LNCaP clone FGC (cell line): ENCODE measurements around the gene WDFY3.

Experiments
- DNase-seq: peaks from one replicate; pipeline ENCODE4 v3.0.0-alpha.2; 2011; ENCODE audit warnings: low read depth
- H3K4me3 ChIP-seq: 2 replicates; pipeline ENCODE4 v1.5.1; 2011; ENCODE audit warnings: mild to moderate bottlenecking, low read depth, low read length, control low read depth
- TF ChIP-seq, protein P1 (sequence below): IDR thresholded peaks from 2 replicates; pipeline ENCODE4 v1.5.1; 2012; ENCODE audit warnings: mild to moderate bottlenecking; ENCODE audit not compliant: control insufficient read depth, insufficient read depth; ENCODE audit errors: extremely low read depth

WDFY3 gene

DNA sequence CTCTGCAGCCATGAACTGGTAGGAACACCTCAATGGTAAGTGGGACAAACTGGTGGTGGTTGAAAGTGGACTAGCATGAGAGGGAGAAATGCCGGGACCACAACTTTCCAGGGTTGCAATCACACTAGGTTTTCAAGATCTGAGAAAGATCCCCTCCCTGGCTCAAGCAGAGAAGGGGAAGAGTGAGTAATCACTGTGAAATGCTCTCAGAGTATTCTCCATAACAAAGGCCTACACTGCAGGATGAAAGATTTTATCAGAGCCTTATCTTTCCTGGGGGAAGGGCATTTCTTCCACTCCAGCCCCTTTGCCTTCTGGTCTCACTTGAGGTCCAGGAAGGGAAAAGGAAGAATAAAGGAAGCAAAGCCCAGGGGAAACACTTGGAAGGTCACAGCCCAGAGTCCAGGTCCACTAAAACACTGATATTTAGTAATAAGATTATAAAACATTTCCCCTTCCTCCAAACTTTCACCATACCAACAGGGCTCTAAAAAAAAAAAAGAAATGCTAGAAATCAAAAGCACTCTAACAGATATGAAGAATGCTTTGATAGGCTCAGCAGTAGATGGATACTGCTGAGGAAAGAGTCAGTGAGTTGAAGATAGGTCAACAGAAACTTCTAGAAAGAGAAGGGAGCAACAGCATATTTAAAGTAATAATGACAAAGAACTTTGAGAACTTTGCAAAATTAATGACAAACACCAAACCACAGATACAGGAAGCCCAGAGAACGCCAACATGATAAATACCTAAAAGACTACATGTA, 95.9 kb downstream of the WDFY3 start:
- TF ChIP-seq, protein P1, sequence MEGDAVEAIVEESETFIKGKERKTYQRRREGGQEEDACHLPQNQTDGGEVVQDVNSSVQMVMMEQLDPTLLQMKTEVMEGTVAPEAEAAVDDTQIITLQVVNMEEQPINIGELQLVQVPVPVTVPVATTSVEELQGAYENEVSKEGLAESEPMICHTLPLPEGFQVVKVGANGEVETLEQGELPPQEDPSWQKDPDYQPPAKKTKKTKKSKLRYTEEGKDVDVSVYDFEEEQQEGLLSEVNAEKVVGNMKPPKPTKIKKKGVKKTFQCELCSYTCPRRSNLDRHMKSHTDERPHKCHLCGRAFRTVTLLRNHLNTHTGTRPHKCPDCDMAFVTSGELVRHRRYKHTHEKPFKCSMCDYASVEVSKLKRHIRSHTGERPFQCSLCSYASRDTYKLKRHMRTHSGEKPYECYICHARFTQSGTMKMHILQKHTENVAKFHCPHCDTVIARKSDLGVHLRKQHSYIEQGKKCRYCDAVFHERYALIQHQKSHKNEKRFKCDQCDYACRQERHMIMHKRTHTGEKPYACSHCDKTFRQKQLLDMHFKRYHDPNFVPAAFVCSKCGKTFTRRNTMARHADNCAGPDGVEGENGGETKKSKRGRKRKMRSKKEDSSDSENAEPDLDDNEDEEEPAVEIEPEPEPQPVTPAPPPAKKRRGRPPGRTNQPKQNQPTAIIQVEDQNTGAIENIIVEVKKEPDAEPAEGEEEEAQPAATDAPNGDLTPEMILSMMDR, result no peak
- DNase-seq, result no peak
- H3K4me3 ChIP-seq, result no peak overlapping the region

DNA sequence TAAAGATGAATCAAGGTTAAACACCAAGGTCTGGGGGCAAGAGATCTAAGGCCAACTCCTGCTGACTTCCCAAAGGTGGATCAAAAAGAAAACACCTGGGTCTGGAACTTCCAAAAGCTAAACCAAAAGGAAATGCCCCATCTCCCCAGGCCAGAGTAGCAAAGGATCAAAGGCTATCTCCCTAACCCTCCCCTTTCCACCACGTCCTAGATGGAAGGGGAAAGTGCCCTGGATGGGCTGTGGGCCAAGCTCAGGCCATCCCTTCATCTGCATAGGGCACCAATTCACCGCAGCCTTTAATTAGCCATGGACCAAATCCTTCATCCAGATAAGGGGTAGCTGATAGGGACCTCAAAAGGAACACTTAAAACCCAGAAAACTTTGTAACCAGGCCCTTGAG, 100.2 kb downstream of the WDFY3 start:
- TF ChIP-seq, protein P1, result no peak
- H3K4me3 ChIP-seq, result no peak overlapping the region
- no peak for DNase-seq

DNA sequence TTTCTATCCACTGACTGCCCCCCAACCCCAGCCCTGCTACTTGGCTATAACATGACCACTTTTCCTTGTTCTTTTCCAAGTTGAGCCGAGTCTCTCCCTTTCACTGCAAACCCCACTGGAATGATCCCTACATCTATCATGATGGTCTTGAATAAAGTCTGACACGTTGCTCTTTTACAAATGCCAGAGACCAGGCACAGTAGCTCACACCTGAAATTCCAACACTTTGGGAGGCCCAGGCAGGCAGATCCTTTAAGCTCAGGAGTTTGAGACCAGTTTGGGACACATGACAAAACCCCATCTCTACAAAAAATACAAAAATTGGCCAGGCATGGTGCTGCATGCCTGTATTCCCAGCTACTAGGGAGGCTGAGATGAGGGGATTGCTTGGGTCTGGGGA, 100.9 kb downstream of the WDFY3 start:
- TF ChIP-seq, protein P1, result no peak
- no peak for DNase-seq
- no peak overlapping the region for H3K4me3 ChIP-seq

DNA sequence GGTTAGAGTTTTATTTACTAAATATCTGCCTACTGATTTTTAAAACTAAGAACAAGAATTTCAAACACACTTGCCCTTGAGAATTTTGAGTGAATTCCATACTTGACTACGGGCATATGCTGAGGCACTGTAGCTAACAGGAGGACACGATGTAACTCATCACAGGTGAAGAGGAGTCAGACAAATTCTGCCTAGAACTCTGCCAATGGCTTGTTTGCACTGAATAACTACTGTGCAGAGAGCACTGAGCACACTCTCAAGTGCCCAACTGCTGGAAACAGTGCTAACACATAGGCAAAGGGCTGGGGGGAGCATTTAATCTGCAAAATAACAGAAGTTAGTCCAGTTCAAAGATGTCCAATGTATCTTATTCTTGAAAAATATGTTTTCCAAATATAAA, 104.4 kb downstream of the WDFY3 start:
- H3K4me3 ChIP-seq, result no peak overlapping the region
- TF ChIP-seq, protein P1, result no peak
- DNase-seq, result no peak

DNA sequence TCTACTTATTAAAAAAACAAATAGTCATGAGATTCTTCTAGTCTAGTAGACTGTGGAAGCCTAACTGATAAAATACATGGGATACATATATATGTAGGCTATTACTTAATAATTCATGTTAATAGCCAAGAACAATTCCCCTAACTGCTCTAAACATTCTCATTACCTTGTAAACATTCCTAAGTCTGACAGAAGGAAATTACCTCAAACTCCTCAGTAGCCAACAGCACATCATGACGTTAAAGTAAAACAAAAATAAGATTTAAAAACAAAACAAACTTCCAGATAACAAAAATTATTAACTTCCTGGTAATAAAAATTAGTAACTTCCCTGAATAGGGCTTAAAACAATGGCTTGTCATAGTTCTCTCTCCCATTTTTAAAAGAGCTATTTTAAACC, 109.2 kb downstream of the WDFY3 start:
- TF ChIP-seq, protein P1, result no peak

DNA sequence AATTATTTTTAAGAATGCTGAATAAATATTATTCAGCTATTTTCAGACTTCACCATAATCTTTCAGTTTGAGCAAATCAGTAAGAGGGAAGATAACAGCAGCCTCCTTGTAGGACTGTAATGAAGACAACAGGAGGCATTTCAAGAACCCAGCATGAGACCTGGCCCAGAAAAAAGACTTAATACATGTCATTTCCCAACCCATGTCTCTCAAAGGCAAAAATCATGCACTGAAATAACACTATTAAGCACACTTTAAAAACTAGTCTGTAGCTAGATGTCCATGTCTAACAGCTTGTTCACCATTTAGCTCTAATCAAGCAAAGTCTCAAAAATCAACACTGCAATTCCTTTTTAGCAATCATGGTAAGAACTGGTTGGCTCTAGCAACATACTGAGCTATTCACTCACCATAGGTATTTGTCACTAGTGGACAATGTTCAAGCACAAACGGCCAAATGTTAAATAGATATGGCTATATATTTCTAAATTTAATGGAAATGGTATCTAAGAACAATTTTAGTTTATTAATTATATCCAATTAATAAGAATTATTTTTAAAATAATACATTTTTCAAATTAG, 109.9 kb downstream of the WDFY3 start:
- no peak for DNase-seq
- no peak overlapping the region for H3K4me3 ChIP-seq
- TF ChIP-seq, protein P1, result no peak

More for the DNA sequence above, 109.2 kb downstream of the WDFY3 start:
- DNase-seq, result no peak
- no peak overlapping the region for H3K4me3 ChIP-seq
